Renal cortical epithelial cell (primary cell): Measurements from ENCODE around the gene ANXA7. TPM values are rescaled to one million over a fixed set of nuclear protein-coding genes. Genes with fewer than 3 reads are reported as not detected.

ENCODE experiments used
- DNase-seq: peaks from one replicate; pipeline ENCODE4 v3.0.0-alpha.2; 2011; ENCODE audit warnings: low read depth
- total RNA-seq: library from RNA; depleted of rRNA; stranded (reverse); fragments of >200 nt; gene quantifications from 2 replicates; pipeline ENCODE4 v1.2.3, GENCODE V29; 2014

ANXA7 gene
- 153 and 222 TPM in 2 replicates for total RNA-seq

GRCh38 chr10:73413528-73414229 is at the start of gene ANXA7:
ANXA7 (minus strand) TSS chr10:73414058; CDS start chr10:73400856, 13,202 bp downstream.
- peak; percentile 75 for DNase-seq

- DNase-seq = no peak
These were observed 47.0 kb upstream of the ANXA7 start for GRCh38 chr10:73460897-73461296.

GRCh38 chr10:73459683-73460314 is 45.9 kb upstream of the ANXA7 start:
- no peak for DNase-seq

GRCh38 chr10:73456187-73456890 is 42.5 kb upstream of the ANXA7 start:
- DNase-seq = no peak

GRCh38 chr10:73449113-73449512 is 35.3 kb upstream of the ANXA7 start:
- DNase-seq = no peak

- DNase-seq = no peak
These were observed 34.5 kb upstream of the ANXA7 start for GRCh38 chr10:73448384-73448783.

GRCh38 chr10:73446926-73447325 is 33.1 kb upstream of the ANXA7 start:
- no peak for DNase-seq

- no peak for DNase-seq
These were observed 30.6 kb upstream of the ANXA7 start for GRCh38 chr10:73444457-73444856.

GRCh38 chr10:73439605-73440312 is 25.9 kb upstream of the ANXA7 start:
- DNase-seq = peak; percentile 87

GRCh38 chr10:73439055-73439454 is 25.2 kb upstream of the ANXA7 start:
- no peak for DNase-seq

GRCh38 chr10:73433538-73433867 is 19.6 kb upstream of the ANXA7 start, which contains the start of gene MSS51:
MSS51 (minus strand) TSS chr10:73433561; CDS start chr10:73428284, 5,277 bp downstream.
- no peak for DNase-seq

- peak; percentile 78 for DNase-seq
These were observed 19.0 kb upstream of the ANXA7 start for GRCh38 chr10:73432646-73433537.

- no peak for DNase-seq
These were observed 12.5 kb upstream of the ANXA7 start for GRCh38 chr10:73426318-73426717.

- no peak for DNase-seq
These were observed 10.6 kb upstream of the ANXA7 start for GRCh38 chr10:73424478-73424877.

GRCh38 chr10:73423309-73423708 is 9.5 kb upstream of the ANXA7 start:
- DNase-seq = no peak

GRCh38 chr10:73416571-73416970 is 2.7 kb upstream of the ANXA7 start:
- DNase-seq = no peak

GRCh38 chr10:73414230-73414945 is 530 bp upstream of the ANXA7 start:
- DNase-seq = no peak

- no peak for DNase-seq
These were observed 740 bp downstream of the ANXA7 start for GRCh38 chr10:73413108-73413527.

- no peak for DNase-seq
These were observed 3.0 kb downstream of the ANXA7 start for GRCh38 chr10:73410897-73411296.

GRCh38 chr10:73408978-73409521 is 4.8 kb downstream of the ANXA7 start:
- no peak for DNase-seq
